Measurements from ENCODE around the gene PSD.

Gene PSD

DNA sequence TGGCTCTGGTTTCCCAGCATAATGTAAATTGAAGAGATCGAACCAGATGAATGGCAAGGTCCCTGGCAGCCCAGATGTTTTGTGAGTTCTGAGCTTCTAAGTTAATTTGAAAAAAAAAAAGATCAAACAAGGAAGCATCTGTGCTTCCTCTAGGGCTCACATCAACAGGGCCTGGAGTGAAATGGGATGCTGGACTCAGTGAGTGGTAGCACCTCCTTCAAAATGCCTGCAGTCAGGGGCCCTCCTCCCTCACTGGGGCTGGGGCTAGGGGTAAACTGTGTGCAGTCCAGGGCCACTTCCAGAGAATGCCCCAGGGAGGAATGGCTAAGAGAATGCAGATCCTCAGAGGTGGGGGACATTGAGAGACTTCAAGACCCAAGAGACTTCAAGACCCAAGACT is 19.8 kb upstream of the PSD start:
- no peak for DNase-seq

DNA sequence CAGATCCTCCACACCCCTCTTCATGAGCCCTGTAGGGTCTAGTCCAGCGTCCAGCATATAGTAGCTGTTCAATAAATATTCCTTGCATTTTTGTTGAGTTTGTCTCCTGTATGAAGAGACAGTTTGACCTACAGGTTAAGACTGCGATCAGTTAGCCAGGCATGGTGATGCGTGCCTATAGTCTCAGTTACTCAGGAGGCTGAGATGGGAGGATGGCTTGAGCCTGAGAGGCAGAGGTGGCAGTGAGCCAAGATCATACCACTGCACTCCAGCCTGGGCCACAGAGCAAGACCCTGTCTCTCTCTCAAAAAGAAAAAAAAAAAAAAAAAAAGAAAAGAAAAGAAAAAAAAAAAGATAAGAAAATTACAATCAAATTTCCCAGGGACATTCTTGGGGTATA is 18.9 kb upstream of the PSD start:
- DNase-seq, result no peak

DNA sequence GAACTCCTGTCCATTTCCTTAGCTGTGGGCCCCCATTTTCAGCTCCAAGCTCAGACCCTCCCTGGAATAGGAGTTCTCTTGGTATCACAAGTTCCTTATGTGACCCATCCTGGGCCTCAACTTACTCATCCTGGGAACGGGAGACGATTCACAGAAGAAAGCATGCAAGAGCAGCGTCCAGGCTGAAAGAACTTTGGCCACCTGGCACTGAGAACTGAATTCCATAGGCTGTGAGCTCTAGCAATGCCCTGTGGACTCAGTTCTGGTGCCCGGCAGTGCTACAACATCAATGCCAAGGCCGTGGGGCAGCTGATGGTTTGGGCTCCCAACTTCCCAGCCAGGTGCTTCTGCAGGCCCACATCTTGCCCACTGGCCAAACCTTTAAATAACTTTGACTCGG is 17.7 kb upstream of the PSD start:
- DNase-seq, result no peak

DNA sequence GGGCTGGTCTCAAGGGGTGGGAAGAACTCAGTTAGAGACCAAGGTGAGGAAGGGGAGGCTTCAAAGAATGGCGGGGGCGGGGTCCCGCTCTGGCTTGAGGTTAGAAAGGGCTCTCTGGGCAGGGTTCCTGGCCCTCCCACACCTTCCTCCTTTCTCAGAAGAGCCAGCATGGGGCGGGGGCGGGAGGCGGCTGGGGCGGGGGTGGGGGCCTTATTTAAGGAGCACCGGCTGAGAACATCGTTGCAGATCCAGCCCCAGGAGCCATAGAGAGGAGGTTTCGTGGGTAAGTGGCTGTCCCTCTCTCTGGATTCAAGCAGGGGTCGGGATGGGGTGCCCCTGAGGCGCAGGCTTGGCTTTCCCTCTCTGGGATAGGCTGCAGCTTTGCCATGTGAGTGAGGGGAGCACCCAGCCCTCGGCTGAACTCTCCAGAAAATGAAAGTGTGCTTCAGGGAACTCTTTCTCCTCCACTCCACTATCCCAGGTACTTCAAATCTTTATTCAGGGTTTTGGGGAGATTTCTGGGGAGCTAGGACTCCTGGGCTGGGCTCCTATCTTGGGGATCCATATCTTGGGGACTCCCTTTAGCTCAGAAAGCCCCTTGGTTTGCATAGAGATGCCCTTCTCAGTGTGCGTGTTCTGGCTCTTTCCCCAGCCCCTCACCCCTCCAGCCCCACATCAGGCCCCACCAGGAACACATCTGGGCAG is 17.1 kb upstream of the PSD start:
- peak; percentile 65 to 81 (median 70) for DNase-seq

DNA sequence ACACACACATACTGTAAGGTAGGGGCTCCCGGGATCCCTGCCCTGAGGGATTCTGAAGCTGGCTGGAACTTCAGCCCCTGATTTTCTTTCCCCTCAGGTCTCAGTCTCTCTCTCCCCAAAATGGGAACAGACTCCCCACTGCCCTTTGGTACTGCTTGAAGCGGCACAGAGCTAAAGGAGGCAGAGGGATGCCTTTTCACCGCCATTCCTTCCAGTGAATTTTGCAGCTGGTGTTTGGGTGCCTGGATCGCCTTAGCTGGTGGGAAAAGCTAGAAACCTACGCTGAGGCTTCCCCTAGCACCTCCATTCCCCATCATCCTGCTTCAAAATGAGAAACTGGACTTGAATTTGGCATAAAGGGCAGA is 16.5 kb upstream of the PSD start:
- no peak for DNase-seq

DNA sequence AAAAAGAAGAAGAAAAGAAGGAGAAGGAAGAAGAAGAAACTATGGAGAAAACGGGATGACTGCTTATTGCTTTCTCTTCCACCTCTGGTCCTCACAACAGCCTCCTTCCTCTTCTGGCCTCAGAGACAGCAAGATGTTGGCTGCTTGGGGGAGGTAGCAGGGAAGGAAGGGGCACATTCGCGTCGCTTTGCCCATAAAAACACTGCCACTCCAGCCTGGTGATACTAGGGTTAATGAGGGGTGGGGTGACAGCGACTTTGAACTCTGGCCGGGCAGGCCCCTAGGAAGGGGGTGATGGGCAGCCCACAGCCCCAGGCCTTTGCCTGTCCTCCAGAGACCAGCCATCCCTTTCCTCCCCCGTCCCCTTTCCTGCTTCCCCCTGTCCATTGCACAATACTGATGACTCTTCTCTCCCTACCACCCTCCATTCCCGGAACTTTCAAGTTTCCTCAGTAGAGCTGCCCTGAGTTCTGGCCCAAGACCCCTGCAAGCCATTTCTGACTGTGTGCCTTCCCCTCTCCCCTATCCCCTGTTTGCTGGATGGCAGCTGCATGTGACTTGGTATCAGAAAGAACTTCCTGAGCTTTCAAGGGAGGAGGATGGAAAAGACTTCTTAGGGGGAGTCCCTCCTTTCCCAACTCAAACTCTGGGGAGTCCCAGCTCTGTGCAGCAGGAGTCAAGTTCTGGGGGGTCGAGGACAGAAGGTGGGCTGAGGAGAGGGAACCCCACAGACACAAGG is 16.0 kb upstream of the PSD start:
- peak; percentile 72 to 83 (median 76) for DNase-seq

DNA sequence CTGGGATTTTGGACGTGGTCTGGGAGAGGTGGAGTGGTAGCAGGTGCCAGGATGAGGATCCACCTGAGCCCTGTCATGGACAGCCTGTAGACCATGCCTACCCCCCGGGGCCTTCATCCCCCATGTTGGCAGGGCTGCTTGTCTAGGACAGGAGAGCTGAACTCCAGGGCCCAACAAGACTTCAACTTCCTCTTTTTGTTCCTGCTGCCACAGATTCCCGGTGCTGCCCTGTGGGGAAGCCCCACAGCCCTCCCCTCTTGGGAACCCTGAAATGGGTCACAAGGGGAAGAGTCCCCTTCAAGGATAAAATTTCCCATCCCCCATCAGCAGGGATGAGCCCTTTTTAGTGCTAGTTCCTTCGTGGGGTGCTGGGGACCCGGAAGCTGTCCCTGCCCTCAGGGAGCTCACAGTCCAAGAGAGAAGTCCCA is 15.0 kb upstream of the PSD start:
- DNase-seq, result peak; percentile 82 to 94 (median 89)

DNA sequence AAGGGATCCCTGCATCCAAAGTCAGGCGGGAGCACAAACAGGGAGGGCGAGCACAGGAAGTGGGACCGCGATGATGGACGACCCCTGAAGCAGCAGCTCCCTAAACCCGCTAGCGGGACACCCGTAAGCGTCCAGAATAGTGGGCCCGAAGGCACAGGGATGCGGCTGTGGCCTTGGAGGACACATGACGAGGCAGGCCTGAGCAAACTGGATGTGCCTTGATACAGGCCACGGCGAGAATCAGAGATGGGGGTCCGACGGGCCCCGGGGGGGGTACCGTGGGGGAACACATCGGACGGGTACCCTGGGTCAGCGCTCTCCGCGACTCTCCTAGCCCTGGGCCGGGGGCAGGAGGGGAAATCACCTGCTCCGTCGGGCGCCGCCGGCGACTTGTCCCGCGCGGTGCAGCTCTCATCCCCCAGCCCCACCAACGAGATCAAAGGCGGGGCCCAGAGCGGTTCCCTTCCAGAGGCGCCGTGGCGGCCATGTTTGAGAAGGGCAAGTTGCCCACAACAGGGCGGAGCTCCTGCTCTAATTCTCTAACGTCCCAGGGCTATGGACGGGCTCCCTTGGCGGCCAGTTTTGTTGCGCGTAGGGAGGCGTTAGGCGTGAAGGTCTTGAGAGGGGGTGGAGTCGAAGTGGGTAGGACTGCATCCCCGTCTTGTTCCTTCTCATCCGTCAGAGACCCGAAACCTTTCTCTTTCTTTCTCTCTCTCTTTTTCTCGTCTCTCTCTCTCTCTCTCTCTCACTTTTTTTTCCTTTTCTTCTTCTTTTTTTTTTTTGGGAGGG is 13.8 kb upstream of the PSD start, which contains the start of gene CUEDC2:
CUEDC2 (minus strand) TSS at position 413 of the 789 bp plus-strand sequence. CDS start 7,386 bp downstream, outside the sequence.
- DNase-seq, result peak; percentile 98 to 99 (median 98)

DNA sequence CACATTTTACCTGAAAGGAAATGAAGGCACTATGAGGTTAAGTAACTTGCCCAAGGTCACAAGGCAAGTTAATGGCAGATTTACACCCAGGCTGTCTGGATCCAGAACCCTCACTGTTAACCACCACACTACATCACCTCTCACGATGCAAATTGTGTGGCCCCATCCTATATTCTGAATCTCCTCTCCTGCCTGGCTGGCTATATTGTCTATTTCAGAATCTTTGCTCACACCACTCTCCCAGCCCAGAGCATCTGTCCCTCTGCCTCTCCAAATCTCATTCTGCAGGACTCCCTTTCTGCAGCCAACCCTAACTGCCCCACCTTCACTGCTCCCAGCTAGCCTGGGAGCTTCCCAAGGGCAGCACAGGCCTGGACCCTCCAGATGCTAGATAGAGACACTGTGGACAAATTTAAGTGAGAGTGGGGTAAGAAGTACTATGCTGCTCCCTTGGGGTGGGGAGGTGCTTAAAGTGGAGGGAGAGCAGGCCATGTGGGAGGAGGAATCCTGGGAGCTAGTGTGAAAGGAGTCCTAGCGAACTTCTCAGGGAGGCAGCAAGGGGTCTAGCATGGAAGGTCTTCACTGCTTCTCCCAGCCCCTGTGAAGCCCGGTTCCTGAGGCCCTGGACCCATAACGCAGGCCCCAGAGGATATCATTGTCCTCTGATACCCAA is 13.0 kb upstream of the PSD start:
- DNase-seq, result peak in 1 of 3 donors; percentile 30

DNA sequence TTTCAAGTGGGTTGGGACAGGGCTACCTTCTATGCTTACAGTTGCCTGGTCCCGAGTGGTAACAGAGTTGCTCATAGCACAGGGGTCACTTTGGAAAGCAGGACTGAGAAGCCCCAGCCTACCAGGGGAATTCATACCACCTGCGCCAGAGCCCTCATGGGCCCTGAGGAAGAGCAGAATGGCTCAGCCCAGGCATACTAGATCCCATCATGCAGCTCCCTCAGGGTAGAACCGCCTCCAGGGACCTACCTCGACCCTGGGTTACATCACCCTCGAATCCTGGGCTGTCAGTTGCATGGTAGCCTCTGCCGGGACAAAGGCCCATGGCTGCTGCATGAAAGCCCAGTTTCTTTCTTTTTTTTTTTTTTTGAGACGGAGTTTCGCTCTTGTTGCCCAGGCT is 10.9 kb upstream of the PSD start:
- no peak for DNase-seq

DNA sequence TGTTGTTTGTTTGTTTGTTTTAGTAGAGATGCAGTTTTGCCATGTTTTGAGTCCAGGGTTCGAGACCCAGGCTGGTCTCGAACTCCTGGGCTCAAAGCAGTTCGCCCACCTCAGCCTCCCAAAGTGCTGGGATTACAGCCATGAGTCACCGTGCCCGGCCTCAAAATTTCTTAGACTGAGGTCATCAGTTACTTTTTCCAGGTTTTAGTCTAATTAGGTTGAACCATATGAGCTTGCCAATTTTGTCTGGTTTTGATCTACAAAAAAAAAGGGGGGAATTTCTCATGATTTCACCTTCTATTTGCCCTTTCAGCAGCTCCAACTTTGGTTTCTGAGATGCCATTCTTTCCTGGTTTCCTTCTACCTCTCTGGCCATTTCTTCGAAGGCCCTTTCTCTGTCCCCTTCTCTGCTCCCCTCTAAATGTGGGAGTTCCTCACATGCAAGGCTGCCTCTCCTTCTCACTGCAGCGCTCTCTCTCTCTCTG is 8.3 kb upstream of the PSD start:
- DNase-seq, result no peak

DNA sequence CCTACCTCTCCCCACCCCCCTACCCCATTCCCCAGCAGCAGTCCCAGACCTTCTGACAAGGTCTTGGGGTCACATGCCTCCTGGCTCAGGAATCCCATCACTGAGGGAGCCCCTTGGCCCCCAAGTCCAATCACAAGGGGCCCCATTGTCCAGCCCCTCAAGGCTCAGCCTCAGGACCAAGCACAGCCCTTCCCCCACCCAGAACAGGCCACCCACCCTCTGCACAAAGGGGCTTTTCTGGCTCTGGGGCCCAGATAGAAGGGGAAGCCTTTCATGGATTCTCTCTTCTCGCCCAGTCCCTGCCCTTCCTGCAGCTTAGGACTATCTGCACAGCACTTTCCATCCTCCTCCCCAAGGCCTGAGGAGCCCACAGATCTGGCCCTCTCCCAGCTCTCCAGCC is 6.9 kb upstream of the PSD start:
- DNase-seq, result no peak

DNA sequence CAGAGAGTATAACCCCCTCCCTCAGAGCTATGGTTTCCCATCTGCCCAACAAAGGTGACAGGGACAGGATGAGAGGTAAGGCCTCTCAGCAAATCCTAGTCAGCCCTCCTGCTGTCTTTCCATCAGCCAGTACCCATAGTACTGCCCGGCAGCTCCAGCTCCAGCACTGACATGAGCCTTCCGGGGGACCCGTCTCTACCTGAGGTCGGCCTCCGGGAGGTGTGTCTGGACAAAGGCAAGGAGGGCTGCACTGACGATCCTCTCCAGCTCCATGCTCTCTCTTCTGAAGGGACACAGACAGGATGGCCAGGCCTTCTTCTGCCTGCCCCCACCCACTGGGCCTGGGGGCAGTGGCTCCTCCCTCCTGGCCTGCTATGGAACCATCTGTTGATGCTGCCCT is 6.3 kb upstream of the PSD start:
- no peak for DNase-seq

DNA sequence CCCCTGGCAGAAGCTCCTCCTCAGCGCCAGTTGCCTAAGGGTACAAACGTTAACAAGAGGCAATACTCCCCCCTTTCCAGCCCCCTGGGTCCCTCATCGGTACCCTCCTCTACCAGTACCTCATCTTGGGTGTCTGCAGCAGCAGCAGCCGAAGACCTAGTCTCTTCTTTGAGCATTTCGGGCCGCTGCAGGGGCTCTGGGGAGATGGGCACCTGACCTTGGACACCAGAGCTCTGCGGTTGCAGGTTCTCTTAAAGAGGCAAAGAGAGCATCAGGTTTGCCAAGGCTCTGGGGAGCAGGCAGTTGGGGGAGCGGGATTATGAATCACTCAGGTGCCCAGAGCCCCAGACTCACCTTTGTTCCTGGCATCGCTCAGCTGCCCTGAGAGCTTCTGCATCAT is 5.6 kb upstream of the PSD start:
- DNase-seq, result no peak

DNA sequence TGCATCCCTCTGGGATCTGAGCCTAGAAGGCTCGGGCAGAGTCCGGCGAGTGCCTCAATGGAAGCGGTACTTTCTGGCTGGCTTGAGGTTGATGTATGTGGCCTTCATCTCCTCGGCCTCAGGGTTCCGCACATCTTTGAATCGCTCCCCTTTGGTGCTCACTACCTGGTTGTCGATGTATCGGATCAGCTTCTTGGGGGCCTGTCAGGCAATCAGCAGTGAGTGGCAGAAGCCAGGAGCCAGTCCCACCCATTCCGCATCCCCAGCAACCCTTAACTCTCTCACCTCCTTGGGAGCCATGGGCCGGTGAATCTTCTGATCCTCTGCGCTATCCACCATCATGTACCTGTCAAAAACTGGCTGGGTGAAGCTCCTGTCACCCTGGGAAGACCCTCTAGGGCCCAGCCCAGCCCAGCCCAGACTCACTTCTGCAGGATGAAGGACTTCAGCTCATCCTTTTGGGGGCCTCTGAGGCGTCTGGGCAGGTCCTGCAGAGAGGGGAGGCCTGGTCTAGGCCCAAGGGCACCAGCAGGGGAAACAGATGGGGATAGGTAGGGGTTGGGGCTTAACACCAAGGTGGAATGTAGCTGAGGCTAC is 4.9 kb upstream of the PSD start:
- DNase-seq, result no peak

DNA sequence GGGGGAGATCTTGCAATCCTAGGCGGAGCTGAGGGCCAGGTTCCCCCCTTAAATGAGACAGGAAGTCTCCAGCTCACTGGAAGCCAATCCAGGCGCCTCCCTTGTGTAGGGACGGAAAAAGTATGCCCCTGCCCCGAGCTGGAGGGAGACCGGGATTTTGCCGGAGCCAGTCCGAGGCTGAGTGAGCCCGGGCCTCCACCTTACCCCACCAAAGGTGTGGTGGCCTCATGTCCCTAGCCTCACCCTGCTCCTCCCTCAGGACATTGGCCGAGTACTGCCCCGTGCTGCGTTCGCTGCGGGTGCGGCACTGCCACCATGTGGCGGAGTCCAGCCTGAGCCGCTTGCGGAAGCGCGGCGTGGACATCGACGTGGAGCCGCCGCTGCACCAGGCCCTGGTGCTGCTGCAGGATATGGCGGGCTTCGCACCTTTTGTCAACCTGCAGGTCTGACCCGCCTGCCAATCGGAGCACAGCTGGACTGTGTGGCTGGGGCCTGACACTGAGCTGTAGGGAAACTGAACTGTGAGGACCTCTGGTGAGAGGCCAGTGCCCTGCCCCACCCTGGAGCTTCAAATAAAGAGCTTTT is 4.1 kb upstream of the PSD start:
- DNase-seq, result peak; percentile 87 to 93 (median 92)

DNA sequence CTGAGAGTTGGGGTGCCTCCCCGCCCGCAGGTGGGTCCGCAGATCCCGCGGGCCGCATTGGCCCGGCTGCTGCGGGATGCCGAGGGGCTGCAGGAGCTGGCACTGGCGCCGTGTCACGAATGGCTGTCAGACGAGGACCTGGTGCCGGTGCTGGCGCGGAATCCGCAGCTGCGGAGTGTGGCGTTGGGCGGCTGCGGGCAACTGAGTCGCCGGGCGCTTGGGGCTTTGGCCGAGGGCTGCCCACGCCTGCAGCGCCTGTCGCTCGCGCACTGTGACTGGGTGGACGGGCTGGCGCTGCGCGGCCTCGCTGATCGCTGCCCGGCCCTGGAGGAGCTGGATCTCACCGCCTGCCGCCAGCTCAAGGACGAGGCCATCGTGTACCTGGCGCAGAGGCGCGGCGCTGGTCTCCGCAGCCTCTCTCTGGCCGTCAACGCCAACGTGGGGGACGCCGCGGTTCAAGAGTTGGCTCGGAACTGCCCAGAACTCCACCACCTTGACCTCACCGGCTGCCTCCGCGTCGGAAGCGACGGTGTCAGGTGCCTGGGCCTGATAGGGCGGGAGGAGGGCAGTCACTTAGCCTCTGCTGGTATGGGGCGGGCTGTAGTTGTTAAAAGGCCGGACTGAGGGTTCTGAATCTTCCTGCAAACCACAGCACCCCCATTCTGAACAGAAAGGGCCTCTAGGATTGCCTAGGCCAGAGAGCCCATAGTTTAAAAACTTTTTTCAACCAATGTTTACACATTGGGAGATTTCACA is 3.4 kb upstream of the PSD start:
- DNase-seq, result peak in 2 of 3 donors; percentile 58 to 73

DNA sequence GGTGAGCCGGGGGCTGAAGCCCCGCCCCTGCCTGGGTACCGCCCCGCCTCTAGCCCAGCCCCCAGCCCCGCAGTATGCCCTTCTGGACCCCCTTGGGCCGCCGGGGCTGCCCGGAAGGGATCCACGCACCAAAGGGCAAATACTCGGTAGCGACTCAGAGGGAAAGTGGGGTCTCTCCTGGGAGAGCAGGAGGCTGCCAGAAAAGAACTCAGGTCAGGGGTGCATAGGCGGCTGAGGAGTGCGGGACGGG is 2.8 kb upstream of the PSD start:
- DNase-seq, result no peak

DNA sequence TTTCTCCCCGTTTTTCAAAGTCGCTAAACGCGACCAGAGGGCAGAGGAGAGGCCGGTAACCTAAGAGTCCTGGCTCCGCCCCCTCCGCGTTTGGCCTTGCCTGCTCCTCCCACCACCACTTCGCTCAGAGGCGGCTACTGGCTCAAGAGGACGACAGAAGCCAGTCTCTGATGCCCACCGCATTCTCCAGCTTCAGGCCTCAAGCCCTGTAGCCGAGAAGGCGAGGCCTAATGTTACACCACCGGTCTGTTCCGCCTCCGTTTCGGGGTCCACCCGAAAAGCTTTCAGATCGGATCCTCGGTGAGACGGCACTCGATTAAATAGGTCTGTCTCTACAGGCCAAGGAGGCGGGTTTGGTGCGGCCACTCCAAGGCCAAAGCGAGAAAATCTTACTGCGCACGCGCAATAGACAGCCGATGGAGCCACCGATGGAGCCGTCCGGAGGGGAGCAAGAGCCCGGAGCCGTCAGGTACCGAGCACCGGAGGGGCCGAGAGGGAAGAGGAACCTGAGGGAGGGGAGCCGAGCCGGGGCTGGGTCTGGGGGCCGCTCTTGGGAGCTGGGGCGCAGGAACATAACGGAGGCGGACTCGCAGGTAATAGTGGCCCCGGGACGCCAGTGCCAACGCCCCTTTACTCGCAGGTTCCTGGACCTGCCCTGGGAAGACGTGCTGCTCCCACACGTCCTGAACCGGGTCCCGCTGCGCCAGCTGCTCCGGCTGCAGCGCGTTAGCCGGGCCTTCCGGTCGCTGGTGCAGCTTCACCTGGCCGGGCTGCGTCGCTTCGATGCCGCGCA is 2.3 kb upstream of the PSD start, which contains the start of gene FBXL15:
FBXL15 (plus strand) TSS at position 123 of the 793 bp plus-strand sequence; CDS start at position 417, 294 bp downstream.
- peak; percentile 98 to 100 (median 99) for DNase-seq

DNA sequence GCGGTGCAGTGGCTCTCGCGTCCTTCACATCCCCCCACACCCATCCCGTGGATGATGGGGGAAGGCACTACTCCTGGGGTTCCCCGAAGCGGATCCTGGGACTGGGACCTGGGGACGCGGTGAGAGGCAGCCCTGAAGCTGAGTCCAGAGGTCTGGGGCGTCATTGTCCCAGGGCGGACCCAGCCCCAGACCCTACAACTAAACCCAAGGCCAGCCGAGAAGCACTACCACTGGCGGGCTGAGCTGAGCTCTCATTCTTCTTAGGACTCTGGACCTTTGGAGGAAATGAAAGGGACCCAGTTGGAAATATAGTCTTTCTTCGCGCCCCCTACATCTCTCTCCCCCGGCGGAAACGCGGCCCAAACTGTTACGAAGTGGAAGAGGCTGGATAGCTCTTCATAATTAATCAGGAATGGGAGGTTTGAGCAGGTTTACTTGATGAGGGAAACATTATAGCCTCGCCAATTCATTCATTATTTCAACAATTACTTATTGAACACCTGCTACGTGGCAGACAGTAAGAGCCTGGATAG is 1.7 kb upstream of the PSD start:
- DNase-seq, result no peak

Data from suppressor macrophage treated with lipopolysaccharide for 1 hour (primary cell).